SK-N-SH (cell line): Measurements from ENCODE around the gene DAP. TPM values are rescaled to one million over a fixed set of nuclear protein-coding genes. Genes with fewer than 3 reads are reported as not detected.

ENCODE experiments used
- CTCF ChIA-PET: fragments of 300-600, 350-600 bp; formaldehyde crosslinking; extraction: SDS; loops from one replicate; lab custom pipeline; 2021; lab: Yijun Ruan, JAX
- POLR2A ChIA-PET: fragments of 350-600 bp; sonication (Branson Sonifier 250); formaldehyde crosslinking; extraction: SDS; loops from one replicate; lab custom pipeline; 2020; ENCODE audit warnings: antibody characterized with exemption, inconsistent platforms; lab: Yijun Ruan, JAX
- DNase-seq: peaks from one replicate; pipeline ENCODE4 v3.0.0; 2012
- H2AFZ ChIP-seq: fragments of 200-600 bp; sonication (generic); 2 replicates; pipeline ENCODE4 v1.8.1; 2016; ENCODE audit warnings: antibody characterized with exemption, mild to moderate bottlenecking, low read depth
- H3F3A ChIP-seq: fragments of 200-600 bp; sonication (generic); replicated peaks from 2 replicates; pipeline ENCODE3; 2016; ENCODE audit warnings: antibody characterized with exemption, mild to moderate bottlenecking; ENCODE audit not compliant: insufficient read depth
- H3K27ac ChIP-seq, 2 experiments: fragments of 200-500 bp in 1 of 2; fragments of 200-600 bp in 1 of 2; sonication (Bioruptor generic) in 1 of 2; sonication (generic), shearing (Covaris generic) in 1 of 2; 2 replicates each; pipeline versions ENCODE4 v1.5.1 to v1.6.1; 2014 to 2016; ENCODE audit warnings: low read depth in 2 of 2, inconsistent platforms in 1 of 2, low read length in 1 of 2, mild to moderate bottlenecking in 1 of 2, mixed read lengths in 1 of 2
- H3K27me3 ChIP-seq: fragments of 200-600 bp; sonication (generic), shearing (Covaris generic); 2 replicates; pipeline ENCODE4 v1.6.1; 2016; ENCODE audit warnings: mixed run types; ENCODE audit not compliant: insufficient read depth
- H3K36me3 ChIP-seq, 2 experiments: fragments of 200-500 bp in 1 of 2; fragments of 200-600 bp in 1 of 2; sonication (Bioruptor generic) in 1 of 2; sonication (generic) in 1 of 2; replicated peaks in 1 of 2; 2 replicates each; pipeline versions ENCODE3 to v1.5.1; 2014 to 2016; ENCODE audit warnings: low read length in 1 of 2, mild to moderate bottlenecking in 1 of 2; ENCODE audit not compliant: insufficient read depth in 2 of 2, control insufficient read depth in 1 of 2
- H3K4me1 ChIP-seq, 2 experiments: fragments of 200-500 bp in 1 of 2; fragments of 200-600 bp in 1 of 2; sonication (Bioruptor generic) in 1 of 2; sonication (generic), shearing (Covaris generic) in 1 of 2; 2 replicates each; pipeline versions ENCODE4 v1.5.1 to v1.6.1; 2014 to 2016; ENCODE audit warnings: low read depth in 1 of 2, low read length in 1 of 2, mixed run types in 1 of 2; ENCODE audit not compliant: insufficient read depth in 2 of 2, control insufficient read depth in 1 of 2
- H3K4me2 ChIP-seq: fragments of 200-600 bp; sonication (generic), shearing (Covaris generic); 2 replicates; pipeline ENCODE4 v1.6.1; 2017; ENCODE audit warnings: mixed run types
- H3K4me3 ChIP-seq, 2 experiments: fragments of 200-500 bp in 1 of 2; fragments of 200-600 bp in 1 of 2; sonication (Bioruptor generic) in 1 of 2; sonication (generic), shearing (Covaris generic) in 1 of 2; 2 replicates each; pipeline versions ENCODE4 v1.5.1 to v1.8.1; 2014 to 2016; ENCODE audit warnings: low read depth in 2 of 2, inconsistent platforms in 1 of 2, low read length in 1 of 2, mild to moderate bottlenecking in 1 of 2, mixed read lengths in 1 of 2, moderate library complexity in 1 of 2
- H3K79me2 ChIP-seq: fragments of 200-600 bp; sonication (generic); 2 replicates; pipeline ENCODE4 v1.8.1; 2017; ENCODE audit warnings: mild to moderate bottlenecking; ENCODE audit not compliant: insufficient read depth
- H3K9ac ChIP-seq: fragments of 200-600 bp; sonication (generic); 2 replicates; pipeline ENCODE4 v1.6.1; 2017; ENCODE audit warnings: mixed run types
- H3K9me2 ChIP-seq: fragments of 200-600 bp; sonication (generic); 2 replicates; pipeline ENCODE4 v1.6.1; 2017; ENCODE audit warnings: mixed run types
- H3K9me3 ChIP-seq: fragments of 200-600 bp; sonication (generic); 2 replicates; pipeline ENCODE4 v1.6.1; 2017; ENCODE audit warnings: mixed run types, mild to moderate bottlenecking, moderate library complexity
- H4K20me1 ChIP-seq: fragments of 200-600 bp; sonication (generic); 2 replicates; pipeline ENCODE4 v1.6.1; 2017; ENCODE audit warnings: mild to moderate bottlenecking, mixed run types; ENCODE audit not compliant: insufficient read depth
- CHD2 ChIP-seq: fragments of 150-350 bp; IDR thresholded peaks from 2 replicates; pipeline ENCODE4 v1.6.1; 2018; ENCODE audit warnings: low read length; ENCODE audit not compliant: partially characterized antibody
- EP300 ChIP-seq, 2 experiments: IDR thresholded peaks; 2 replicates each; pipeline versions ENCODE4 v1.4.0 to v1.6.1; 2012; ENCODE audit warnings: borderline replicate concordance in 1 of 2, low read depth in 1 of 2, low read length in 1 of 2
- FOXJ3 ChIP-seq: sonication (generic); formaldehyde crosslinking; IDR thresholded peaks from 2 replicates; pipeline ENCODE4 v1.5.1; 2020; ENCODE audit warnings: mild to moderate bottlenecking, missing genetic modification reagents
- FOXM1 ChIP-seq: IDR thresholded peaks from 2 replicates; pipeline ENCODE4 v1.4.0; 2012; ENCODE audit warnings: low read depth, mild to moderate bottlenecking
- GATA2 ChIP-seq: sonication (generic); formaldehyde crosslinking; IDR thresholded peaks from 2 replicates; pipeline ENCODE4 v1.5.0; 2020; ENCODE audit warnings: mild to moderate bottlenecking, missing genetic modification reagents
- JUND ChIP-seq: IDR thresholded peaks from 2 replicates; pipeline ENCODE4 v1.4.0; 2012
- MEF2A ChIP-seq: IDR thresholded peaks from 2 replicates; pipeline ENCODE4 v1.4.0; 2012; ENCODE audit warnings: low read depth, borderline replicate concordance
- NRF1 ChIP-seq: IDR thresholded peaks from 2 replicates; pipeline ENCODE4 v1.6.1; 2012; ENCODE audit warnings: low read depth, mild to moderate bottlenecking, low read length
- SIN3A ChIP-seq: IDR thresholded peaks from 2 replicates; pipeline ENCODE4 v1.6.1; 2012; ENCODE audit warnings: low read depth, mild to moderate bottlenecking, low read length, moderate library complexity, borderline replicate concordance
- YY1 ChIP-seq: IDR thresholded peaks from 2 replicates; pipeline ENCODE4 v1.4.0; 2012; ENCODE audit warnings: low read depth, mild to moderate bottlenecking
- WGBS: methylation state at CpG from one replicate; pipeline ENCODE4 v1.1.6; 2017; ENCODE audit warnings: low lambda C conversion rate; 5-methylcytosine and 5-hydroxymethylcytosine counted together
- polyA plus RNA-seq, 3 experiments: library from polyadenylated mRNA; depleted of rRNA; stranded (reverse); fragments of >200 nt; gene quantifications; 2 replicates each; pipeline ENCODE4 v1.2.3, GENCODE V29; 2012
- TF ChIP-seq, protein P1 (sequence below): IDR thresholded peaks from 2 replicates; pipeline ENCODE4 v1.4.0; 2012; ENCODE audit warnings: low read depth, borderline replicate concordance
- TF ChIP-seq, protein P2 (sequence below): IDR thresholded peaks from 2 replicates; pipeline ENCODE4 v1.4.0; 2012; ENCODE audit warnings: low read depth, borderline replicate concordance
- TF ChIP-seq, protein P3 (sequence below): fragments of 150-350 bp; IDR thresholded peaks from 2 replicates; pipeline ENCODE4 v1.6.1; 2016; ENCODE audit warnings: mild to moderate bottlenecking, low read depth, low read length
- TF ChIP-seq, protein P4 (sequence below): IDR thresholded peaks from 2 replicates; pipeline ENCODE4 v1.6.1; 2012; ENCODE audit warnings: mild to moderate bottlenecking, low read depth, low read length, moderate library complexity
- TF ChIP-seq, protein P5 (sequence below): IDR thresholded peaks from 2 replicates; pipeline ENCODE4; 2012

DAP gene
- polyA plus RNA-seq, 1 of the 3 experiments (the other 2 are of a cell fraction), result 78.2 TPM

DNA sequence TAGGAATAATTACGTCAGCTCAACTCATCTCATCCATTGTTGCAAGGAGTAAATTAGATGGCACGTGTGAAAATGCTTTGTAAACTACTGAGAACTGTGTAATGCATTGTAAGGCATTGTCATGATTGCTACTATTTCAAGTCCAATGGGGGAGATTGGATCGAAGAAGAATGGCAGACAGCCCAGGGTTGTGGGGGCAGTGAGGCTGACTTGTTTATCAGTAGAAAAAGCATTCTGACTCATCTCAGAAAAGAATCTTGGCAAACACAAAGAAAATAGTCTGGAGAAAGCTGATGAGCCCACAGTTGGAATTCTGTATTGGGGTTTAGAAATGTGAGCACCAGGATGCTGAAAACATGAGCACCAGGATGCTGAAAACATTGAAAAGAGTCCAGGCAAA, 28.0 kb upstream of the DAP start (continued):
- TF ChIP-seq SIN3A, result no peak
- TF ChIP-seq, protein P1, sequence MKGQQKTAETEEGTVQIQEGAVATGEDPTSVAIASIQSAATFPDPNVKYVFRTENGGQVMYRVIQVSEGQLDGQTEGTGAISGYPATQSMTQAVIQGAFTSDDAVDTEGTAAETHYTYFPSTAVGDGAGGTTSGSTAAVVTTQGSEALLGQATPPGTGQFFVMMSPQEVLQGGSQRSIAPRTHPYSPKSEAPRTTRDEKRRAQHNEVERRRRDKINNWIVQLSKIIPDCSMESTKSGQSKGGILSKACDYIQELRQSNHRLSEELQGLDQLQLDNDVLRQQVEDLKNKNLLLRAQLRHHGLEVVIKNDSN, result no peak
- TF ChIP-seq FOXJ3 (CRISPR knock-in tag), result no peak
- TF ChIP-seq JUND, result peak; percentile 64
- TF ChIP-seq, protein P2, sequence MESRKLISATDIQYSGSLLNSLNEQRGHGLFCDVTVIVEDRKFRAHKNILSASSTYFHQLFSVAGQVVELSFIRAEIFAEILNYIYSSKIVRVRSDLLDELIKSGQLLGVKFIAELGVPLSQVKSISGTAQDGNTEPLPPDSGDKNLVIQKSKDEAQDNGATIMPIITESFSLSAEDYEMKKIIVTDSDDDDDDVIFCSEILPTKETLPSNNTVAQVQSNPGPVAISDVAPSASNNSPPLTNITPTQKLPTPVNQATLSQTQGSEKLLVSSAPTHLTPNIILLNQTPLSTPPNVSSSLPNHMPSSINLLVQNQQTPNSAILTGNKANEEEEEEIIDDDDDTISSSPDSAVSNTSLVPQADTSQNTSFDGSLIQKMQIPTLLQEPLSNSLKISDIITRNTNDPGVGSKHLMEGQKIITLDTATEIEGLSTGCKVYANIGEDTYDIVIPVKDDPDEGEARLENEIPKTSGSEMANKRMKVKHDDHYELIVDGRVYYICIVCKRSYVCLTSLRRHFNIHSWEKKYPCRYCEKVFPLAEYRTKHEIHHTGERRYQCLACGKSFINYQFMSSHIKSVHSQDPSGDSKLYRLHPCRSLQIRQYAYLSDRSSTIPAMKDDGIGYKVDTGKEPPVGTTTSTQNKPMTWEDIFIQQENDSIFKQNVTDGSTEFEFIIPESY, result no peak
- no peak for TF ChIP-seq FOXM1

DNA sequence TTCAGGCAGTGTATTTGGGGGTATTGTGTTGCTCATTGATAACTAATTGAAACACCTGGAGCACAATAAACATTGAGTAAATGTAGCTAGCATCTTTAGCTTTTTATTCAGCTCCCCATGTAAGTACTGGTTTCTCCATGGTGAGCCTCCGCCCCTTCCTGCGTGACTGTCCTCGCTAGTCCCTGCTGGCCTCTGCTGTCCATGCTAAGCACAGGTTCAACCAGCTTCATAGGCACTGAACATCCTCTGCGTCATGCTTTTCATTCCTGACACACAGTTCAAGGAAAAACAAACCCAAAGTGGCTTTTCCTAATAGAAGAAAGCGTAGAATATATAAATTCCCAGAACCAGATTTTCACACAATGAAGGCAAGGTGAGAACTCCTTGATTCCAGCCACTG, 27.3 kb upstream of the DAP start:
- Histone ChIP-seq H3K9ac (no peak overlapping the region), H3F3A (peaks cover 4% of the 10 kb centered on the region), H3K4me3 (no peak overlapping the region), H3K79me2 (no peaks in the 10 kb centered on the region), H3K9me3 (no peaks in the 10 kb centered on the region), H3K9me2 (no peaks in the 10 kb centered on the region), H3K4me2 (peak overlapping the region; percentile 13; the same call in 1 of the 2 replicates), H2AFZ (no peak overlapping the region), H3K27me3 (no peaks in the 10 kb centered on the region), H3K4me1 (no peaks in the 10 kb centered on the region), H3K27ac (no peak overlapping the region), H4K20me1 (no peaks in the 10 kb centered on the region), H3K36me3 (no peaks in the 10 kb centered on the region)
- TF ChIP-seq YY1 (no peak), NRF1 (no peak), MEF2A (no peak), EP300 (IDR thresholded peaks at IDR 0.05; ENCODE audit: borderline replicate concordance in 1 of 2, low read depth in 1 of 2, low read length in 1 of 2) (no peak), GATA2 (no peak), CHD2 (no peak)
- TF ChIP-seq, protein P3, sequence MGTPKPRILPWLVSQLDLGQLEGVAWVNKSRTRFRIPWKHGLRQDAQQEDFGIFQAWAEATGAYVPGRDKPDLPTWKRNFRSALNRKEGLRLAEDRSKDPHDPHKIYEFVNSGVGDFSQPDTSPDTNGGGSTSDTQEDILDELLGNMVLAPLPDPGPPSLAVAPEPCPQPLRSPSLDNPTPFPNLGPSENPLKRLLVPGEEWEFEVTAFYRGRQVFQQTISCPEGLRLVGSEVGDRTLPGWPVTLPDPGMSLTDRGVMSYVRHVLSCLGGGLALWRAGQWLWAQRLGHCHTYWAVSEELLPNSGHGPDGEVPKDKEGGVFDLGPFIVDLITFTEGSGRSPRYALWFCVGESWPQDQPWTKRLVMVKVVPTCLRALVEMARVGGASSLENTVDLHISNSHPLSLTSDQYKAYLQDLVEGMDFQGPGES, result no peak
- TF ChIP-seq, protein P4, sequence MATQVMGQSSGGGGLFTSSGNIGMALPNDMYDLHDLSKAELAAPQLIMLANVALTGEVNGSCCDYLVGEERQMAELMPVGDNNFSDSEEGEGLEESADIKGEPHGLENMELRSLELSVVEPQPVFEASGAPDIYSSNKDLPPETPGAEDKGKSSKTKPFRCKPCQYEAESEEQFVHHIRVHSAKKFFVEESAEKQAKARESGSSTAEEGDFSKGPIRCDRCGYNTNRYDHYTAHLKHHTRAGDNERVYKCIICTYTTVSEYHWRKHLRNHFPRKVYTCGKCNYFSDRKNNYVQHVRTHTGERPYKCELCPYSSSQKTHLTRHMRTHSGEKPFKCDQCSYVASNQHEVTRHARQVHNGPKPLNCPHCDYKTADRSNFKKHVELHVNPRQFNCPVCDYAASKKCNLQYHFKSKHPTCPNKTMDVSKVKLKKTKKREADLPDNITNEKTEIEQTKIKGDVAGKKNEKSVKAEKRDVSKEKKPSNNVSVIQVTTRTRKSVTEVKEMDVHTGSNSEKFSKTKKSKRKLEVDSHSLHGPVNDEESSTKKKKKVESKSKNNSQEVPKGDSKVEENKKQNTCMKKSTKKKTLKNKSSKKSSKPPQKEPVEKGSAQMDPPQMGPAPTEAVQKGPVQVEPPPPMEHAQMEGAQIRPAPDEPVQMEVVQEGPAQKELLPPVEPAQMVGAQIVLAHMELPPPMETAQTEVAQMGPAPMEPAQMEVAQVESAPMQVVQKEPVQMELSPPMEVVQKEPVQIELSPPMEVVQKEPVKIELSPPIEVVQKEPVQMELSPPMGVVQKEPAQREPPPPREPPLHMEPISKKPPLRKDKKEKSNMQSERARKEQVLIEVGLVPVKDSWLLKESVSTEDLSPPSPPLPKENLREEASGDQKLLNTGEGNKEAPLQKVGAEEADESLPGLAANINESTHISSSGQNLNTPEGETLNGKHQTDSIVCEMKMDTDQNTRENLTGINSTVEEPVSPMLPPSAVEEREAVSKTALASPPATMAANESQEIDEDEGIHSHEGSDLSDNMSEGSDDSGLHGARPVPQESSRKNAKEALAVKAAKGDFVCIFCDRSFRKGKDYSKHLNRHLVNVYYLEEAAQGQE, result no peak
- TF ChIP-seq, protein P5, sequence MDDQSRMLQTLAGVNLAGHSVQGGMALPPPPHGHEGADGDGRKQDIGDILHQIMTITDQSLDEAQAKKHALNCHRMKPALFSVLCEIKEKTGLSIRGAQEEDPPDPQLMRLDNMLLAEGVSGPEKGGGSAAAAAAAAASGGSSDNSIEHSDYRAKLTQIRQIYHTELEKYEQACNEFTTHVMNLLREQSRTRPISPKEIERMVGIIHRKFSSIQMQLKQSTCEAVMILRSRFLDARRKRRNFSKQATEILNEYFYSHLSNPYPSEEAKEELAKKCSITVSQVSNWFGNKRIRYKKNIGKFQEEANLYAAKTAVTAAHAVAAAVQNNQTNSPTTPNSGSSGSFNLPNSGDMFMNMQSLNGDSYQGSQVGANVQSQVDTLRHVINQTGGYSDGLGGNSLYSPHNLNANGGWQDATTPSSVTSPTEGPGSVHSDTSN, result no peak
- no peak for DNase-seq
- 80% methylated on average over 5 of the region's 5 CpGs for WGBS
- CTCF ChIA-PET, result no interaction called here
- POLR2A ChIA-PET, result no interaction called here
